IPS-18a (cell line): ENCODE data around the gene NUP210.
A peak's percentile ranks its signal among the peaks of the same experiment; 100 is the strongest.

Source experiments
- H3K27ac ChIP-seq: one replicate; pipeline ENCODE4 v1.5.1; 2013; ENCODE audit warnings: low read length
- H3K27me3 ChIP-seq: one replicate; pipeline ENCODE4 v1.6.1; 2013; ENCODE audit warnings: mild to moderate bottlenecking, low read length; ENCODE audit not compliant: control insufficient read depth, insufficient read depth
- H3K36me3 ChIP-seq: one replicate; pipeline ENCODE4 v1.6.1; 2013; ENCODE audit warnings: low read depth, low read length; ENCODE audit not compliant: control insufficient read depth
- H3K4me1 ChIP-seq: one replicate; pipeline ENCODE4 v1.6.1; 2013; ENCODE audit warnings: low read depth, low read length; ENCODE audit not compliant: control insufficient read depth
- H3K4me3 ChIP-seq: one replicate; pipeline ENCODE4 v1.5.1; 2013; ENCODE audit warnings: low read length
- H3K9ac ChIP-seq: one replicate; pipeline ENCODE4 v1.6.1; 2013; ENCODE audit warnings: mild to moderate bottlenecking, low read length, moderate library complexity
- H3K9me3 ChIP-seq: one replicate; pipeline ENCODE4 v1.6.1; 2013; ENCODE audit warnings: low read depth, low read length; ENCODE audit not compliant: control insufficient read depth

The NUP210 gene

DNA sequence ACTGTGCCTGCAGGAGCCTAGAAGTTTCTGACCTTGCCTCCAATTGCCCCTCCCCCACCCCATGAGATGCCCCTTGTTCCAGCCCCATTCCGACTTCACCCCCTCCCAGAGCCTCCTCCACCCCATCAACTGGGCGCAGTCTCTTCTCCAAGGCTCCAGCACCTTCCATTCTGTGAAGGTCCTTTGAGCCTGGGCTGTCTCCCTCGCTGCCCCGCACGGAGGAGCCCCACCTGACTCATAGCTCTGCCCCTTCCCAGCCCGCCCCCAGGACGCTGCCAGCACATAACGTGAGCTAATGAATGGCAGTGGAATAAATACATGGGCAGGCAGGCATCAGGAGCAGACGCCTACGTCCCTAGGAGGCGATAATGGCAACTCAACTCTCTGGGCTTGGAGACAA, 113.1 kb downstream of the NUP210 start:
- H3K36me3 ChIP-seq, result no peaks in the 10 kb centered on the region
- no peak overlapping the region for H3K27ac ChIP-seq
- H3K9ac ChIP-seq, result no peak overlapping the region
- H3K27me3 ChIP-seq, result no peaks in the 10 kb centered on the region
- no peaks in the 10 kb centered on the region for H3K4me1 ChIP-seq
- no peak overlapping the region for H3K4me3 ChIP-seq
- no peaks in the 10 kb centered on the region for H3K9me3 ChIP-seq

DNA sequence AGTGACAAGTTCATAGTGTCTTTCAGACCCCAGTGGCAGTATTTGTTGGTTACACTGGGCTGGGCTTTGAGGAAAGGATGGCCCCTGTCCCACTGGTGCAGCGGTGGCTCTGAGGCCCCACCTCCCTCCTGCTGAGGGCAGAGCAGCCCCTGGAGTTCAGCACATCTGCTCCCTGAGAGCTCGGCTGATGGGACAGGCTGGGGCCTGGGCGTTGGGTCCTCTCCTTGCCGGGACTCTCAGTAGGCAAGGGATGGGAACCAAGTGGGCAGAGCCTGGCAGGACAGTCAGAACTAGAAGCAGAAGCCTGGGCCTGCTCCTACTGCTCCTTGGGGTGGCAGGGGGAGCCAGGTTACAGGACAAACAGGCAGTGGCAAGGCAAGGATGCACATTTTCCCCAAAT, 114.5 kb downstream of the NUP210 start:
- H3K4me1 ChIP-seq, result peaks cover 13% of the 10 kb centered on the region
- no peaks in the 10 kb centered on the region for H3K27me3 ChIP-seq
- no peaks in the 10 kb centered on the region for H3K36me3 ChIP-seq
- no peak overlapping the region for H3K27ac ChIP-seq
- no peak overlapping the region for H3K4me3 ChIP-seq
- no peaks in the 10 kb centered on the region for H3K9me3 ChIP-seq
- no peak overlapping the region for H3K9ac ChIP-seq

DNA sequence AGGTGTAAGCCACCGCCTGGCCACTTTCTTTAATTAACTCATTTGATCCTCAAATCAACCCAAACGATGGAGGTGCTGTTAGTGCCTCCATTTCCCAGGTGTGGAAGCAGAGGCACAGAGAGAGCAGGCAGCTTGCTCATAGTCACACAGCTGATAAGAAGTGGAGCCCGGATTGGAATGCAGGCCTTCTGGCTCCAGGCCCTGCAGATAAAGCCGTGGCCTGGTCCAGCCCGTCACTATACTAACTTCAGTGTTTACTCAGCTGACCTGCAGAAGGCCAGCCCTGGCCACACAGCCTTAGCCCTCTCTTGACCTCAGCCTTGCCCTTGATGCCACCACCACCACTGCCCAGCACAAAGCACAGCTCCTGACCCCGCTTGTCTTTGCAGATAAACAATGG, 116.7 kb downstream of the NUP210 start:
- Histone ChIP-seq H3K27me3 (no peaks in the 10 kb centered on the region), H3K4me3 (no peak overlapping the region), H3K36me3 (no peaks in the 10 kb centered on the region), H3K9me3 (no peaks in the 10 kb centered on the region), H3K4me1 (peaks cover 15% of the 10 kb centered on the region), H3K9ac (no peak overlapping the region), H3K27ac (no peak overlapping the region)

DNA sequence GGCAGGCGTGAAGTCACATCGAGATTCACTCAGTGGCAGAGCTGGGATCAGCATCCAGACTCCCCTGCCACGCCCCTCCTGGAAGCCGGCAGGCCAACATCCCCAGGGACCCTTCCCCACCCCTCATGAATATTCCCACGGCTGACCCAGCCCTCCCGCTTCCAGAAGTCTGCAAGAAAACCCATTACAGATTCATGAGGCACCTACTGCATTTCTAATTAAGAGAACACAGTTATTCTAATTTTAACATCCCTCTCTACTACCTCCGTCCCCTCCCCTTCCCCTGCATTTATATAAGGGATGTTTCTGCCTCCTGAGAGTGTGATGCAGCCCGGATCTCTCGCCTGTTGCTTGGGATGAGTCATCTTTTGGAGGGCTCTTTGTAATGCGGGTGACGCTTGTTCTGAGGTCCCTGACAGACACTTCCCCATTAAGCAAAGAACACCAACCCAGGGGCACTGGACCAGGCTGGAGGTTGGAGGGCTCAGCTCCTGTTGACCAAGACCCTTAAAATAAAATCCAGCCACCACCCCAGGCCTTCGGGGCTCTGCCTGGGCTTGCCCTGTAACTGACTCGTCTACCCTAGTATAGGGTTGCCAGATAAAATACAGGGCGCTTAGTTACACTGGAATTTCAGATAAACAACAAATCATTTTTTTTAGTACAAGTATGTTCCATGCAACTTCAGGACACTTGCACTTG, 118.7 kb downstream of the NUP210 start:
- Histone ChIP-seq H3K9me3 (no peaks in the 10 kb centered on the region), H3K27ac (peak overlapping the region; percentile 5), H3K27me3 (no peaks in the 10 kb centered on the region), H3K9ac (no peak overlapping the region), H3K36me3 (no peaks in the 10 kb centered on the region), H3K4me3 (no peak overlapping the region), H3K4me1 (peaks cover 27% of the 10 kb centered on the region)

DNA sequence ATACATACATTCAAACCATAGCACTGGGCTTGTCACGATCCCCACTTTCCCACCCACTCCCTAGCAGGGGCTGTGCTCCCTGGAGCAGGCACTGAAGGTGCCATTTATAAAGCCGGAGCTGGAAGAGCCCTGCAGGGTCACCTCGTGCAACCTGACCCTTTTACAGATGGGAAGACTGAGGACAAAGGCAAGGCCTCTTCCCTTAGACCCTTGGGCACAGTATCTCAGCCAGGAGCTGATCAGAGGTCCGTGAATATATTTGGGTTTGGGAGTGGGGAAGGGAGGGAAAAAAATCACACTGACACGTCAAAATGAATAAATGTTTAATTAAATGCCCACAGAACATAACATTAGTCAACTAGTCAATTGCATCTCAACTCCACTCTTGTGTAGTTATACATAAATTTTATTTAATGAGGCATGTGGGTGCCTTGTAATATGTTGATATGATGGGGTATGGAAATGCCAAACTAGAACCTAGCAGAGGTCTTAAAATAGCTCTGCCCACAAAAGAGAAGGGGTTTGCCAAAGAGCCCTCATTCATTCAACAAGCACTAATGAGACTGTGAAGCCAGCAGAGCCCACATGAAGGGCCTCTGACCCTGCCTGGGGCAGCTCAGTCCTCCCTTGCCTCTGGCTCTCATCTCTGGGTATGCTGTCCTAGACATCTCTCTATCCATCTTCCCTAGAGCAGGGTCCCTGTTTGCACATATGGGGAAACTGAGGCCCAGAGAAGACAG, 119.4 kb downstream of the NUP210 start:
- Histone ChIP-seq H3K27ac (no peak overlapping the region), H3K4me3 (no peak overlapping the region), H3K9me3 (no peaks in the 10 kb centered on the region), H3K4me1 (peaks cover 28% of the 10 kb centered on the region), H3K9ac (no peak overlapping the region), H3K36me3 (no peaks in the 10 kb centered on the region), H3K27me3 (no peaks in the 10 kb centered on the region)

DNA sequence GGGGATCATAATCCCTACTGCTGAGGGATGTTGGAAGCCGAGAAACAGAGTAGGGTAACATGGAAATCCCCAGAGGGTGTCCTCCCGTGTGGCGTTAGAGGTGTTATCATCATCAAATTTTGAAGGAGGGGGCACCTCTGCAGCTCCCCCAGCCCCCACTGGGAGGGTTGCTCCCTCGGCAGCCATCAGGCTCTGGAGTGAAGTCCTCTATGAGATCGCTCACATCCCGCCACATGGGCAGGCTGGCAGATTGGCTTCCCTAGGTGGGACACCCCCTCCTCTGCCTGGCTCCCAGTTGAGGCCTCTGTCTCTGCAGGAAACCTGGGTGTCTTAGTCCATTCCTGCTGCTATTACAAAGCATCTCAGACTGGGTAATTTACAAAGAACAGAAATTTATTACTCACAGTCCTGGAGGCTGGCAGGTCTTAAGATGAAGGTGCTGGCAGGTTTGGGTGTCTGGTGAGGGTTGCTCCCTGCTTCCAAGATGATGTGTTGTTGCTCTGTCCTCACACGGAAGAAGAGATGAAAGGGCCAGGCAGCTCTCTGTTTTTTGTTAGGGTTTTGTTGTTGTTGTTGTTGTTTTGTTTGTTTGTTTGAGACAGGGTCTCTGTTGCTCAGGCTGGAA, 120.5 kb downstream of the NUP210 start:
- Histone ChIP-seq H3K9ac (no peak overlapping the region), H3K27ac (no peak overlapping the region), H3K27me3 (no peaks in the 10 kb centered on the region), H3K36me3 (no peaks in the 10 kb centered on the region), H3K4me3 (no peak overlapping the region), H3K9me3 (no peaks in the 10 kb centered on the region), H3K4me1 (peaks cover 28% of the 10 kb centered on the region)

DNA sequence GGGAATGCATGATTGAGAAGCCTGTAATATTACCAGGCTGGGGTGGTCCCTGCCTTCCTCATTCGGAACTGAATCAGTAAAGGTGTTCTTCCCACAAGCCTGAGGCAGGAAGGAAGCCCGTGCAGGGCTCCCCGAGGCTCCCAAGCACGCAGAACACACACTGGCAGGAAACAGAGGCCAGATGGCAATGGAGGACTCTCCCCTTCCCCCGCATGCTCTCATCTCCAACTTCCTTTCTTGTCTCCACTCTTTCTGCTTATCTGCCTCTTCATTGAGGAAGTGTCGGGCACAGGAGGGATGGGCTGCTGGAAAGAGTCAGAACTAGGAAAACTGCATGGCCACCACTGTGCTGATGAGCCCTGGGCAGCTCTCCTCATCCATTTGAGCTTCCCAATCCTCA, 123.5 kb downstream of the NUP210 start:
- no peak overlapping the region for H3K9ac ChIP-seq
- no peak overlapping the region for H3K4me3 ChIP-seq
- no peaks in the 10 kb centered on the region for H3K36me3 ChIP-seq
- no peaks in the 10 kb centered on the region for H3K27me3 ChIP-seq
- no peak overlapping the region for H3K27ac ChIP-seq
- peaks cover 25% of the 10 kb centered on the region for H3K4me1 ChIP-seq
- no peaks in the 10 kb centered on the region for H3K9me3 ChIP-seq

DNA sequence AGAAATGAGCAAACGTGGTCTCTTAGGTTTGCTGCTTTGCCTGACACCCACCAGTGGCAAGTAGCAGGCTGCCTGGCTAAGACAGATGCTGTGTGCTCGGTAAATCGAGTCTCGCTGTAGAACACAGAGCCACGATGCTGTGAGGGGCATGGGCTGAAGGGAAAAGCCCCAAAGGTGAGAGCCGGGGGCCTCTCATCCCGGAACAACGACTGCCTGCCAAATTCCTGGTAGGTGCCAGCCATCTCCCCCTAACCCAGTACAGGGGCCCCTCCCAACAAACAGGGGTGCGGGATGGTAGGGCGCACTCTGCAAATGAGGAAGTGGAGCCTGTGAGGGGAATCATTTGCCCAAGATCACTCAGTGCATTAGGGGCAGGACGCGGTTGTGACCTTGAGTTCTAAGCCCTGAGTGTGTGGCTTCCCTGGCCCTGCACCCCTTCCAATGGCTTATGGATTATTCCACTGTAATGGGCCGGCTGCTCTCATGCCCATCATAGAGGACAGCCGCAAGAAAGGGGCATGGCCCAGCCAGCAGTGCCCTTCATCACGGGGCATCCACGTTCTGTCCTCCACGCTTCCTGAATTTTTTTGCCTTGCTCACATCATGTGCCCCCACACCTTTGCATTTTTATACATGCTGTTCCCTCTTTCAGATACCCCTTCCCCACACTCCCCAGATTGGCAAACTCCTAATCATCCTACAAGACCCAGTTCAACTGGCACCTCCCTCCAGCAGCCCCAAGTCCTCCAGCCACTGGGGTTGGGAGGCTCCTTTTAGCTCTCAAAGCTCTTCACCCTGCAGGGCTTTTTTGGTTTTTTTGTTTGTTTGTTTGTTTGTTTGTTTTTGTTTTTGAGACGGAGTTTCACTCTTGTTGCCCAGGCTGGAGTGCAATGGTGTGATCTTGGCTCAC, 125.4 kb downstream of the NUP210 start:
- Histone ChIP-seq H3K36me3 (no peaks in the 10 kb centered on the region), H3K4me1 (peaks cover 20% of the 10 kb centered on the region), H3K27ac (no peak overlapping the region), H3K27me3 (no peaks in the 10 kb centered on the region), H3K9me3 (no peaks in the 10 kb centered on the region), H3K4me3 (no peak overlapping the region), H3K9ac (no peak overlapping the region)

DNA sequence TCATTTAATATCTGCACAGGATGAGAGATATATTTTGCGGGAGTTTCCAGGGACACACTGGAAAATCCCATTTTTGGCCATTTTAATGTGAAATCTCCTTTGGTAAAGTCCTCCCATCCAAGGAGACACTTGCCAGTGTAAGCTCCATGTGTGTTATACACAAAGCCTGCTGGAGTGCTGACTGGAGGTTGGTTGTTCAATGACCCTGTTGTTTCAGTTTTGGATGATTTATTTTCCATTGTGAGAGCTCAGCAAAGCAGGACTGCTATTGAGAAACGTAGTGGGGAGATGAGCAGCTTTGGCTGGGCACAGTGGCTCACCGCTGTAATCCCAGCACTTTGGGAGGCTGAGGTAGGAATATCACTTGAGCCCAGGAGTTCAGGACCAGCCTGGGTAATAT, 127.7 kb downstream of the NUP210 start:
- Histone ChIP-seq H3K27me3 (no peaks in the 10 kb centered on the region), H3K36me3 (no peaks in the 10 kb centered on the region), H3K9me3 (no peaks in the 10 kb centered on the region), H3K9ac (no peak overlapping the region), H3K27ac (no peak overlapping the region), H3K4me1 (peaks cover 15% of the 10 kb centered on the region), H3K4me3 (no peak overlapping the region)

DNA sequence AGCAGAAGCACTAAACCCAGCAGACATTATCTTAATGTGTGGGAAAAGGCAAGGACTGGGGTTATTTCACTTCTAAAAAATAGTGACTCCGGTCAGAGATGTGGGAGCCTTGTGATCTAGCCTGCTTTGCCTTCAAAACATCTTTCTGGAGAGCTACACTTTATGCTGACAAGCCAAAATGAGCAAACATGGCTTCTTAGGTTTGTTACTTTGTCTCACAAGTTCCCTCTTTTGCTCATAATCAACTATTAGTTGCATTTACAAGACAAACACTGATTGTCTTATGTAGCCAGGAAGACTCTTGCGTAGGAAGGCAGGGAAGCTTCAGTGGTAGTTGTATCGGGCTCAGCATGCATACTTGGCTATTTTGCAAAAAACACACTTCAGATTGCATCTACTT, 129.2 kb downstream of the NUP210 start:
- Histone ChIP-seq H3K4me1 (peaks cover 6% of the 10 kb centered on the region), H3K36me3 (no peaks in the 10 kb centered on the region), H3K27me3 (no peaks in the 10 kb centered on the region), H3K4me3 (no peak overlapping the region), H3K27ac (no peak overlapping the region), H3K9ac (no peak overlapping the region), H3K9me3 (no peaks in the 10 kb centered on the region)

DNA sequence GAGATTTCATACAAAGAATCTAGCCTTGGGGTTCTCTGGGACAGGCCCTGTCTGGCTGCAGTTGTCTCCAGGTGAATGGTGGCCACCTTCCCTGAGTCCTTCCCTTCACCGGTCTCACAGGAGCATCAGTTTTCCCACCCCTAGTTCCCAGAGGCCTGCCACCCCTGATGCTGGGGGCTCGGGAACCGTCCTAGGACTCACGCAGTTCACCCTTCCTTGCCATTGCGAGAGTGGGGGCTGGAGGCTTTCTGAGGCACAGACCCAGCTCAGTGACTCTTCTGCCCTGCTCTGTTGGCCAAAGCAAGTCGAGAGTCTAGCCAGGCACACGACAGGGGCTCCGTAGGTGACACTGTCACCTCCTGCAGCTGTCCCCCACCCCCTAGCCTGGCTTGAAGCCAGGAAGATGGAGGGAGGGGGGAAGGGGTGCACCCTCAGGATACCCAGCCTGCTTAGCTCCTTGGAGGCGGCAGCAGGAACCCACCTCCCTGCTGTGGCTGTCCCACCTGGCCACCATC, 130.3 kb downstream of the NUP210 start:
- H3K27ac ChIP-seq, result no peak overlapping the region
- no peaks in the 10 kb centered on the region for H3K27me3 ChIP-seq
- H3K9me3 ChIP-seq, result no peaks in the 10 kb centered on the region
- no peak overlapping the region for H3K4me3 ChIP-seq
- no peak overlapping the region for H3K9ac ChIP-seq
- H3K36me3 ChIP-seq, result no peaks in the 10 kb centered on the region
- H3K4me1 ChIP-seq, result peaks cover 6% of the 10 kb centered on the region
